Measurements from ENCODE around the gene KCNJ6. TPM values are rescaled to one million over a fixed set of nuclear protein-coding genes. Genes with fewer than 3 reads are reported as not detected.

Gene KCNJ6
- total and polyA plus RNA-seq, 9 of the 15 experiments (the other 6 are each of a cell fraction or from before 2014, with no cell fraction given) = 0.06 to 0.21 (median 0.13) TPM; not detected in 1

DNA sequence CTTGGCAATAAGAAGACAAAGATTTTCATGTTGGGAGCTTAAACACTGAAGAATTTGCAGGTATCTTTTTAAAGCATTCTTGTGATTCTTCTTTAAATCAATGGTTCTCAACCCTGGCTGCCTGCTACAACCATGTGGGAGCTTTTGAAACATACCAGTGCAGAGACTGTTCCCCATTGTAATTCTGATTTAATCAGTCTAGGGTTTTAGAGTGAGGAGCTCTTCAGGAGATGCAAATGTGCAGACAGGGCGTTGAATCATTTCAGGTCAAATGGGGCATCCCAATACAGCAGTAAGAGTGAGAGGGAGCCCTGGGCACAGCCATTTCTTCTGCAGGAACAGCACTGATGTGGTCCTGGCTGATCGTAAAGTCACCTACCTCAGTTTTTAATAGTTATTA is 24.3 kb downstream of the KCNJ6 start:
- peaks cover 3 to 17% of the 10 kb centered on the region in 2 experiments; a peak in 4 of 5 replicates for H3K27me3 ChIP-seq (ENCODE audit: control insufficient read depth in 2 of 2, insufficient read depth in 2 of 2, low read length in 2 of 2)
- no peak overlapping the region for H3K27ac ChIP-seq (ENCODE audit: extremely low read depth, low read depth, low read length)
- no peaks in the 10 kb centered on the region for H3K79me2 ChIP-seq (ENCODE audit: control insufficient read depth, insufficient read depth, low read length)
- no peaks in the 10 kb centered on the region for H3K9me1 ChIP-seq (ENCODE audit: control insufficient read depth, insufficient read depth, low read length)
- in situ Hi-C loops (cut with MboI) (no loop called here), intact Hi-C loops (cut with micrococcal nuclease) (no loop called here)
- H4K20me1 ChIP-seq (replicated peaks; ENCODE audit: control insufficient read depth, insufficient read depth, low read length) = no peaks in the 10 kb centered on the region
- no peaks in the 10 kb centered on the region for H3K36me3 ChIP-seq (ENCODE audit: control insufficient read depth, insufficient read depth, low read length)
- H2AFZ ChIP-seq (ENCODE audit: low read depth, low read length) = no peak overlapping the region
- no peaks in the 10 kb centered on the region for H3K9me3 ChIP-seq (replicated peaks; ENCODE audit: control insufficient read depth, insufficient read depth, low read depth, low read length)
- no peak for ATAC-seq
- FAIRE-seq = no peak
- TF ChIP-seq HEY1 (CRISPR knock-in tag; IDR thresholded peaks at IDR 0.05; ENCODE audit: borderline replicate concordance) = no peak
- no peak for TF ChIP-seq EZH2 (IDR thresholded peaks at IDR 0.05; ENCODE audit: borderline replicate concordance, low read depth, low read length)
- TF ChIP-seq ZBTB33 (CRISPR knock-in tag; IDR thresholded peaks at IDR 0.05) = no peak
- TF ChIP-seq ETS2 (tag; IDR thresholded peaks at IDR 0.05; ENCODE audit: borderline replicate concordance, poor library complexity, severe bottlenecking) = no peak
- TF ChIP-seq PRMT5 (CRISPR knock-in tag; IDR thresholded peaks at IDR 0.05) = no peak
- no peak for TF ChIP-seq MAFK (IDR thresholded peaks at IDR 0.05; ENCODE audit: low read length)
- TF ChIP-seq ELF4 (CRISPR knock-in tag; IDR thresholded peaks at IDR 0.05) = no peak
- no peak for TF ChIP-seq SMAD3 (CRISPR knock-in tag; conservative IDR thresholded peaks at IDR 0.05)
- TF ChIP-seq ZBTB43 (CRISPR knock-in tag; IDR thresholded peaks at IDR 0.05) = no peak
- no peak for TF ChIP-seq ADNP (tag; IDR thresholded peaks at IDR 0.05)
- no peak for TF ChIP-seq GATAD2B (IDR thresholded peaks at IDR 0.05; ENCODE audit: borderline replicate concordance)
- no peak for TF ChIP-seq GABPA (tag; conservative IDR thresholded peaks at IDR 0.05; ENCODE audit: low read depth)
- ChIA-PET CTCF (ENCODE audit: low intra/inter-chr PET ratio) (no interaction called here), POLR2A (interaction anchor here (0.7 kb wide), 1 partner anchor 46 kb away, joined by 3 read pairs; no protein-coding TSS in a partner anchor)
- H3K4me3 ChIP-seq = no peak overlapping the region
- H3K4me2 ChIP-seq (ENCODE audit: insufficient read depth, low read length) = no peak overlapping the region
- no peak for DNase-seq (ENCODE audit: extremely low read depth in 1 of 4, low spot score in 3 of 4)
- H3K4me1 ChIP-seq (replicated peaks in 1 of 2; ENCODE audit: control insufficient read depth in 2 of 2, insufficient read depth in 2 of 2, low read length in 2 of 2) = no peaks in the 10 kb centered on the region
- no peak overlapping the region for H3K9ac ChIP-seq (ENCODE audit: insufficient read depth in 1 of 2, low read depth in 2 of 2, low read length in 2 of 2)
- no TSS peak for BruUV-seq (replicated peaks)
- 3% methylated on average over 2 of the region's 2 CpGs for WGBS (ENCODE audit: insufficient coverage, low coverage, missing lambda C conversion rate)

Data from K562 (cell line).